ENCODE results near the gene SLC45A2.

The SLC45A2 gene

DNA sequence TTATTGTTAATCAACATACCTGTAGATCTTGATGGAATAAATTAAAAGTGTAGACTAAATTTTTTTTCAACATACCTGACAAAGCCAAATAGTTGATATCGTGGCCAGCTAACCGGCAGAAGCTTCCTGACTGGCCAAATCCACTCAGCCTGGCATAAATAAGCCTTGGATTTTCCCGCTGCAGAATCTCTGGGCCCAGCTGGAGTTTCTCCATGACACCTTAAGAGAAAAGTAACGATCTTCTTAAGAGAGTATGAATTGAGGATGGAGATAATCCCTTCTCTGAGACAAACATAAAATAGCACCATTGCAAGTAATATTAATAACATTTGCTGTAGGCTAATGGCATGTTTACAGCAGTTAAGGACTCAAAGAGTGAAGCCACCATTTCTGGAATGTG is 21.2 kb upstream of the SLC45A2 start:
- DNase-seq, result no peak

DNA sequence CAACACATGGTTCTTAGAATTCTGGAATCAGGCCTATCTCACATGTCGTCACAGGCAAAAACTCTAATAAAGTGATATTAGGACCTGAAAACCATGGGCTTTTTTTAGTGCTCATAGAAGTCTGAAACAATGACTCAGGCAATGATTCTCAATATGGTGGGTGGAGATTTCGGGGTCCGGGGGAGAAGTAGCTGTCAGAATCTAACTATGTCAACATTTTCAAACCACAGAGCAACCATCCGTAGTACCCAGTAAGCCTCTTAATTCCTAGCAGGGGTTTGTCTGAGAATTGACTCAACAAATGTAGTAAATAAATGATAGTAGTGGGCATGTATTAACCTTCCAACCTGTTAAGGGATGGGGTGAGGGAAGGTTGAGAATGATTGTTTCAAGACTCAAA is 20.7 kb upstream of the SLC45A2 start:
- DNase-seq, result peak; percentile 16

DNA sequence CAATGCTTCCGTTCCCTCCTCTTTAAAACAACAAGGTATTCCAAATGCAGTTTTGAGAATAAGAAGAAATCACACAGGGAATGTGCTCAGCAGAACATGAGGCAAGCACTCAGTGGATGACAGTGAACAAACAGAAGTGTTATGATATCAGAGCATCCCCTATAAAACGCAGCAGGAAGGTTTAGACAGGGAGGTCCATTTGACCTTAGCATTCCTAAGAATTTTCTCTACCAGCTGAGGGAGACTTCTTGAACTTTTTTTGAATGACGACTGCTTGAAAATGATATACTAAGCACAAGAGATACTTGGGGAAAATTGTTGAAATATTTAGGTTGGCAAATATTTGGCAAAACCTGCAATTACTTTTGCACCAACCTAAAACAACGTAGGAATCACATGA is 19.4 kb upstream of the SLC45A2 start:
- DNase-seq, result peak; percentile 55

DNA sequence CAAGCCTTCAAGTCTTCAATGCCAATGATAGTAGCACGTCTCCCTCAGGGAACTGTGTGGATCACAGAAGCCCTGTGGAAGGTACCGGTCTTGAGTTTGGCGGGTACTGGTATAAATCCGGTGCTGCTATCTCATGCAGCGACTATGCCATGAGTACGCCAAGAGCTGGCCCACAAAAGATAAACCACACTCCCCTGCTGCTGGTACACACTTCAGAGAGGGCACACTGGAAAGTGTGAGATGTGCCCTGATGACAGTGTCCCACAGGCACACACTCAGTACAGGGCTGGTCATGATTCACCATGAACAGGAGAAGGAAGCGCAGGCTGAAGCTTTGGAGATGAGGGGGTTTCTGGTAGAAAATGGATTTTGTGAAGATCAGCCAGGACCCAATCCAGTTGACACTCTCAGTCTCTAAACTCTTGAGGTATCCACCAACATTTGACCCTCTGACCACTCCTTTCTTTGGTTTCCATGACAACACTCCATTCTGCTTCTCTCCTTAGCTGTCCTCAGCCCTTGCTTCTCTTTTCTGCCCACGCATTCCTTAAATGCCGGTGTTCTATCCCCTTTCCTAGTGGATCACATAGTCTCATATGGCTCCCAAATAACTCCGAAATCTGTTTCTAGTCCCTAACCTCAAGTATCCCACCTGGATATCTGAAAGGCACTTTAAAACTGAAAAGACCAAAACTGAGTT is 18.3 kb upstream of the SLC45A2 start:
- DNase-seq, result peak; percentile 34

DNA sequence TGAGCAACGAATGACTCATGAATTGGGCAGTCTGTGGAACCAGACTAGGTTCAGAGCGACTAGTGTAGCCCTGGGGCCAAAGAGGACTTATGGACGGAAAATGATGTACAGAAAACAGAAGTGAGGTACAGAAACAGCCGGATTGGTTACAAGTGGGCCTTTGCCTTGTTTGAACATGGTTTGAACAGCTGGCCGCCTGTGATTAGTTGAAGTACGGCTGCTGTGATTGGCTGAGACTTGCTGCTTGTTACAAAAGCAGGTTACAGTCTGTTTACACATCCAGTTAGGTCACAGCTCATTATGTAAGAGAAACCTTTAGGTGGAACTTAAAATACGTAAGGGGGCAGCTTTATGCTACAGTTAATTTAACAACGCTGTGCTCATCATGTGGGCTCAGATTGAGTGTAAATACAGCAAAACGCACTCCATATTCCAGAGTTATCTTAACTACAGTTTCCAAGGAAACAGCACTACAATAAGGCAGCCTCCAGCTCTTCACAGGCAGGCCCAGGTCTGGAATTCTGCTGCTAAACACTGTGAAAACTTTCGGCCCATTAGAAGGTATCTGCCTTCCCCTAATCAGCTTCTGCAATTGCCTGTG is 16.8 kb upstream of the SLC45A2 start:
- peak; percentile 21 for DNase-seq

DNA sequence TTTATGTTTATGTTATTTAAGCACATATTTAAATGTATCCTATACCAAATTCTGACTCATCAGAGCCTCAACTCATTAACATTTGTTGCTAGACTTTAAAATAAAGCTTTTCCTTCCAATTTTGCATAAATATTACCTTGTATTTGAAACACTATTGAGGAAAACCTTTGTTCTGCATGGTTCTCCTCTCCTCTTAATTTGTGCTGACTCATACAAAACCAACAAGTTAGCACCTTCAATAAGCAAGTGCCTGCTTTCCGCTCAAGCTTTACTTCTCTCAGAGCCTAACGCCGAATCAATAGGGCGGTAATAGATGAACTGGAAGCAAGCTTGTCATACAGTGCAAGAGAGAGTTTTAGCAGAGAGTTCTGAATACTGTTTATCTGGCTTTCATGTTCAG is 15.5 kb upstream of the SLC45A2 start:
- no peak for DNase-seq

DNA sequence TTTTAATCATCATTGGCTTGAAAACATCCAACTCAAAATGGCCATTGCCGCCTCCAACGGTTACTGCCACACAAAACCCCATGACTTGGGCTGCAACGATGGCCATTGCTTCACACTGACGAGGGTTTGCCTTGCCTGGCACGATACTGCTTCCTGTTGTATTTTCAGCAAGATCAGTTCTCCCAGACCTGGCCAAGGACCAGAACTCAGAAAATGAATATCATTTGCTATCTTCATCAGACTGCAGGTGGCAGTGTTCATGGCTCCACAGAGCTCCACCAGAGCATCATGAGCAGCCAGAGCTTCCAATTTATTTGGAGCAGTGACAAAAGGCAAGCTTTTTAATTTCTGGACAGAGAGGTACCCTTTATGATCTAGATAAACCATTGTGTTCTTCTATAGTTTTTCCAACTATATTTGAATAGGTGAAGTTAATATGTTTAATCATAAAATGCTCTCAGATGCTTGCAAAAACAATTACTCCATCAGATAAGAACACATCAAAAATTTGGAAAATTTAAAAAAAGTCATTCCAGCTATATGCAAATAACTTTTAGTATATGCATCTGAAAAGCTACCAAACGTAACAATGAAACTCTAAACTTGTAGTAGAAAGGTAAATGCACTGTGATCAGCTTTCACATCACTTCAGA is 13.0 kb upstream of the SLC45A2 start:
- DNase-seq, result peak; percentile 83

DNA sequence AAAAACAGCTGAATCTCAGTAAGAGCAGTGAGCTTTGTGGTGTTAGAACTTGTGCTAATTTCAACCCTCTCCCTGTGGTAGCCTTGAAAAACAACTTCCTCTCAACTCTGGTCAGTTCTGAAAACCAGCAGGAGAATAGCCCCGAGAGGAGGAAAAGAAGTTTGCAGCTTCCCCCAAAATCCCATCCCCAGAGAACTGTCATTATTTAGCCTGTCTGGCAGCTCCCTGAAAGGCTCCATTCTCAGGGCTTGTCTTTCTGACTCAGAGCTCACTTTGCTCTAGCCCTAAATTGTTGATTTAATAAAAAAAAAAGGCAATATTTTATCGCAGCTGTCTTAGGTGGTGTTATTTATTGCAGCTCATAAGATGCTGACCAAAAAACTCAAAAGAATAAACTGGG is 11.4 kb upstream of the SLC45A2 start:
- no peak for DNase-seq

- DNase-seq, result peak; percentile 58
Observed at GRCh38 chr5:33994845-33995244, 10.4 kb upstream of the SLC45A2 start.

DNA sequence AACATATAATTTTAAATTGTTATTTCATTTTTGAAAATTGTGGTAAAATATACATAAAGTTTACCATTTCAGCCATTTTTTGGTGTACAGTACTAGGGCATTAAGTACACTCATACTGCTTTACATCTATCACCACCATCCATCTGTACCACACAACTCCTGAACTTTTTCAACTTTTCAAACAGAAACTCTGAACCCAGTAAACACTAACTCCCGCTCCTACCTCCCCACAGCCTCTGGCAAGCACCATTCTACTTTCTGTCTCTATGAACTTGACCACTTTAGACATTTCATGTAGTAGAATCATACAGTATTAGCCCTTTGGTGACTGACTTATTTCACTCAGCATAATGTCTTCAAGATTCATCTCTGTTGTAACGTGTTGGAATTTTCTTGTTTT is 8.4 kb upstream of the SLC45A2 start:
- no peak for DNase-seq

DNA sequence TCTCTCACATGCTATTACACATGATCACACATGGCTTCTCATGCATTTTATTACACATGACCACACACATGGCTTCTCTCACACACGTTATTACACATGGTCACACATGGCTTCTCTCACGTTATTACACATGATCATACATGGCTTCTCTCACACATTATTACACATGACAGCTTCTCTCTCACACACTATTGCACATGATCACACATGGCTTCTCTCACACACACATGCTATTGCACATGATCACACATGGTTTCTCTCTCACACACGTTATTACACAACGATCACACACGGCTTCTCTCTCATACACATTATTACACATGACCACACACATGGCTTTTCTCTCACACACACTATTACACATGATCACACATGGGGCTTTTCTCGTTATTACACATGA is 954 bp upstream of the SLC45A2 start:
- no peak for DNase-seq

GRCh38 chr5:33984178-33984577 is 315 bp downstream of the SLC45A2 start:
- no peak for DNase-seq

GRCh38 chr5:33981408-33982162 is 2.9 kb downstream of the SLC45A2 start:
- DNase-seq, result peak; percentile 51

DNA sequence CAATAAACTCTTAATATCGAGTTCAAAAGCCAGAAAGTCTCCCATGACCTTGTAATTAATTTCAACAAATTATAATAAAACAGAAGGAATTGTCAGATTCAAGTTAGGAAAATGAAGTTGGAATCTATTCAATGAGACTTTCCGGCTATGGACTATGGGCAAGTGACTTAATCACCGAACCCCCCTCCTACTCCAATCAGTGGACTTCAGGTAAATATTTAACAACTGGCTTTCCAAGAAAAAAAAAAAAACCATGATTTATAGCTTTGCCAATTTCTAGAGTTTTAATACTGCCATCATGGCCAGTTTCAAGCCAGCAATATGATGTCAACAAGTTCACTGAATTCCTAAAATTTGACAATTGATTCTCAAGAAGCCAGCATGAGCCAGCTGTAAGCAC is 4.5 kb downstream of the SLC45A2 start:
- no peak for DNase-seq

DNA sequence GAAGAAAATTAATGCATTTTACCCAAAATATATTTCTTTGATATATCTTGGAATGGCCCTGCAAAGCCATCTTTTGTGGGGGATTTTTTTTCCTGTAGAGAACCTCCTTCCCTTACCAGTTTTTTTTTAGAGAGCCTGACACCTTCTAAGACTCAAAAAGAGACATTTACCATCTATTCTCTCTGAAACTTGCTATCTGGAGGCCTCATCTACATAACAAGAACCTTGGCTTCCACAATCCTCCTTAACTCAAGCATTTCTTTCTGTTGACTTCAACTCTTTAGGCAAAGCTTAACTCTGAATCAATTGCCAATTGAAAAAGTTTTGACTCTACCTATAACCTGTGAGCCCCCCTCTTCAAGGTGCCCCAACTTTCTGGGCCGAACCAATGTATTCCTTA is 6.2 kb downstream of the SLC45A2 start:
- no peak for DNase-seq

- DNase-seq, result no peak
Observed at GRCh38 chr5:33976307-33976706, 8.2 kb downstream of the SLC45A2 start.

DNA sequence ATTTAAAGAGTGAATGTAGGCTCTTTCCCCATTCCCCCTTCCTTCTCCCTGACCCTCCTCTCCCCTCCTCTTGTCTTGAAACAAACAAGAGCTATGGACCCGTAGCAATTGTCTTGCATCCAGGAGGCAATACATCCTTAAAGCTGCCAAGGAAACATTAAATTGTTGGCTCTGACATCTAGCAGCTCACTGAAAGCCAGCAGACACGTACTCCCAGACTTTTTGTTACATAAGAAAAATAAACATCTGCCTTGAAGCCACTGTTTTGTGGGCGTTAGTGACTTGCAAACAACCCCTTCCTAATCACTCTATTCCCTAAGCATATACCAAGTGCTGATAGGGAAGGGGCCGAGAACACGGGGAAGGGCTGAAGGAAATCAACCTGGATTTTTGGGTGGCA is 8.6 kb downstream of the SLC45A2 start:
- DNase-seq, result no peak

- DNase-seq, result no peak
Observed at GRCh38 chr5:33973271-33973670, 11.2 kb downstream of the SLC45A2 start.

- peak; percentile 59 for DNase-seq
Observed at GRCh38 chr5:33969572-33970452, 14.7 kb downstream of the SLC45A2 start.

DNA sequence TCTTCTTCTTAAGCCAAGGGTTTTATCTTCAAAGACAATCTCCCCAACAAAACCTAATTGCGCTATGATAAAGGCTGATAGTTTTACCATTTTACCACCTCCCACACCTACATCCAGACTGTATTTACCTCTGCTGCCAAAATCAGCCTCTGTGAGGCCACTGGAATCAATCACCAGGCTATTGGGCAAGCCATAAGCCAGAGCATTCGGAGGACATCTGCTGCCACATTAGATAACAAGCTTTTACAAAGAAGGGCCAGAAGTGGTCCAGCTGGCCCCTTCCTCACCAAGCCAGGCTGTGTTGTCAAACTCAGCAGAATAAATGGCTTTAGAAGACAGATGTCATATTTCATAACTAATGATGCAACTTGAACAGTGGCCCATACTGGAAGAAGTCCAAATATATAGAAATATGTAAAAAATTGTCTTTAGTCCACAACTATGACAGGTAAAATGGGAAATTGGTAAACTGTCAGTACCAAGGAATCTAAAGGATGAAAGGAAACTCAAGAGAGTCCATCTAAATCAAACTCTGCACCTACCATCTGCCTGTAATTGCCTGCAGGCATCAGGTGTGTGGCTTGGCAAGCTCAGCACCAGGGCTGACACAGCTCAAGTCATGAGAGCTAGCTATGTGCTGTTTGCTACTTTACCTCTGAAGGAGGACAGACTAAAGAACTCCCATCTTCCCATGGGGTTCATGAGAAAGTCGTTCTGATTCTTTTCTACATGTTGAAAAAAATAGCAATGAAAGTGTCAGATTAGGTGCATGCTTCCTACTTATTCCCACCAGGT is 16.1 kb downstream of the SLC45A2 start:
- DNase-seq, result no peak

DNA sequence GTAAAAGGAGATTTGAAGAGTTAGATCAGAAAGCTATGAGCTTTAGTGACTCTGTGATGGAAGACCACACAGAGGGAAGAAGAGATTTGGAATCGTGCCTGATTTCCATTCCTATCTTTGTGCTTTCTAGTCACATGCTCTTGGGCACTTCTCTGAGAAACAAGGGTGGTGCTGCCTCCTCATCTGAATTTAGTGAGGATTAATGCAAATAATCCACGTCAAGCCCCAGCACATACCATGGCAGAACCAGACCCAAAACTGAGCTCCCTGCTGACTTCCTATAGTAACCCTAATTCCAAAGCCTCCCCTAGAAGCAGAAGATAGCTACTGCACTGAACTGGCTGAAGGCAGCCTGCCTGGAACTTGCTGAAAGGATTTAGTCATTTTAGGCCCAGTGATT is 17.7 kb downstream of the SLC45A2 start:
- no peak for DNase-seq
